HEK293 (cell line): Measurements from ENCODE around the gene BBIP1.

Experiments
- CTCF ChIA-PET: fragments of 350-600 bp; formaldehyde crosslinking; extraction: SDS; loops from one replicate; lab custom pipeline; 2021; ENCODE audit warnings: antibody characterized with exemption; lab: Yijun Ruan, JAX
- POLR2A ChIA-PET: fragments of 300-600 bp; formaldehyde crosslinking; extraction: SDS; loops from one replicate; lab custom pipeline; 2020; ENCODE audit warnings: antibody characterized with exemption, inconsistent platforms; lab: Yijun Ruan, JAX
- H3K27ac ChIP-seq: fragments of 200-500 bp; sonication (Bioruptor generic); 2 replicates; pipeline ENCODE4 v1.5.1; 2014; ENCODE audit warnings: low read depth, low read length, control low read depth, inconsistent platforms; ENCODE audit errors: extremely low read depth
- H3K36me3 ChIP-seq, 2 experiments: fragments of 200-500 bp in 1 of 2; sonication (Bioruptor generic) in 1 of 2; 1 replicate in 1 of 2; 2 replicates in 1 of 2; pipeline ENCODE4 v1.5.1; 2014 to 2017; ENCODE audit warnings: inconsistent platforms in 2 of 2, low read length in 2 of 2; ENCODE audit not compliant: control insufficient read depth in 2 of 2, insufficient read depth in 1 of 2
- H3K4me1 ChIP-seq: fragments of 200-500 bp; sonication (Bioruptor generic); 2 replicates; pipeline ENCODE4 v1.5.1; 2014; ENCODE audit warnings: mild to moderate bottlenecking, low read length, inconsistent platforms; ENCODE audit not compliant: control insufficient read depth, insufficient read depth
- H3K4me3 ChIP-seq: 2 replicates; pipeline ENCODE4 v1.5.1; 2011; ENCODE audit warnings: low read depth, mild to moderate bottlenecking, control low read depth, low read length, moderate library complexity
- H3K9me3 ChIP-seq: fragments of 200-500 bp; sonication (Bioruptor generic); 2 replicates; pipeline ENCODE4 v1.5.1; 2014; ENCODE audit warnings: low read depth, low read length, inconsistent platforms; ENCODE audit not compliant: control insufficient read depth, insufficient read depth
- GLIS2 ChIP-seq: fragments of 450-650 bp; formaldehyde crosslinking; IDR thresholded peaks from 2 replicates; pipeline ENCODE4 v1.5.1; 2016; ENCODE audit warnings: missing biosample characterization, missing genetic modification characterization
- HOXD13 ChIP-seq: sonication (generic); formaldehyde crosslinking; IDR thresholded peaks from 2 replicates; pipeline ENCODE4 v1.8.0; 2022; ENCODE audit warnings: missing genetic modification reagents, borderline replicate concordance
- KLF10 ChIP-seq: fragments of 450-650 bp; IDR thresholded peaks from 2 replicates; pipeline ENCODE4 v1.5.1; 2018; ENCODE audit warnings: missing biosample characterization, mild to moderate bottlenecking, missing genetic modification characterization
- KLF16 ChIP-seq: fragments of 450-650 bp; formaldehyde crosslinking; IDR thresholded peaks from 2 replicates; pipeline ENCODE4 v1.5.1; 2017; ENCODE audit warnings: missing biosample characterization, missing genetic modification characterization
- KLF8 ChIP-seq: fragments of 450-650 bp; formaldehyde crosslinking; IDR thresholded peaks from 2 replicates; pipeline ENCODE4 v1.5.1; 2016; ENCODE audit warnings: missing biosample characterization, missing genetic modification characterization
- MYNN ChIP-seq: fragments of 450-650 bp; formaldehyde crosslinking; IDR thresholded peaks from 2 replicates; pipeline ENCODE4 v1.5.1; 2016; ENCODE audit warnings: missing biosample characterization, missing genetic modification characterization, borderline replicate concordance
- PRDM1 ChIP-seq: fragments of 450-650 bp; formaldehyde crosslinking; IDR thresholded peaks from 2 replicates; pipeline ENCODE4; 2016; ENCODE audit warnings: missing biosample characterization, missing genetic modification characterization
- PRDM6 ChIP-seq: fragments of 450-650 bp; formaldehyde crosslinking; IDR thresholded peaks from 2 replicates; pipeline ENCODE4 v1.5.1; 2017; ENCODE audit warnings: missing biosample characterization, missing genetic modification characterization
- WT1 ChIP-seq: fragments of 450-650 bp; formaldehyde crosslinking; IDR thresholded peaks from 2 replicates; pipeline ENCODE4 v1.5.1; 2016; ENCODE audit warnings: missing biosample characterization, missing genetic modification characterization
- YY1 ChIP-seq: fragments of 450-650 bp; formaldehyde crosslinking; IDR thresholded peaks from 2 replicates; pipeline ENCODE4 v1.5.1; 2018; ENCODE audit warnings: missing biosample characterization, missing genetic modification characterization
- YY2 ChIP-seq: fragments of 450-650 bp; formaldehyde crosslinking; IDR thresholded peaks from 2 replicates; pipeline ENCODE4 v1.5.1; 2016; ENCODE audit warnings: missing biosample characterization, missing genetic modification characterization
- ZBTB26 ChIP-seq: fragments of 450-650 bp; formaldehyde crosslinking; optimal IDR thresholded peaks from 2 replicates; pipeline ENCODE3; 2016; ENCODE audit warnings: missing biosample characterization, mild to moderate bottlenecking, missing genetic modification characterization
- ZBTB48 ChIP-seq: fragments of 450-650 bp; formaldehyde crosslinking; IDR thresholded peaks from 2 replicates; pipeline ENCODE4 v1.5.1; 2016; ENCODE audit warnings: missing biosample characterization, missing genetic modification characterization
- ZBTB6 ChIP-seq: fragments of 450-650 bp; formaldehyde crosslinking; IDR thresholded peaks from 2 replicates; pipeline ENCODE4 v1.5.1; 2017; ENCODE audit warnings: missing biosample characterization, missing genetic modification characterization
- ZFHX2 ChIP-seq: fragments of 450-650 bp; formaldehyde crosslinking; conservative IDR thresholded peaks from 2 replicates; pipeline ENCODE4 v1.5.1; 2016; ENCODE audit warnings: missing biosample characterization, missing genetic modification characterization
- ZFP69B ChIP-seq: fragments of 450-650 bp; formaldehyde crosslinking; IDR thresholded peaks from 2 replicates; pipeline ENCODE4 v1.5.1; 2016; ENCODE audit warnings: missing biosample characterization, missing genetic modification characterization
- ZIC2 ChIP-seq: fragments of 450-650 bp; formaldehyde crosslinking; IDR thresholded peaks from 2 replicates; pipeline ENCODE4 v1.5.1; 2016; ENCODE audit warnings: missing biosample characterization, missing genetic modification characterization
- ZNF132 ChIP-seq: fragments of 450-650 bp; formaldehyde crosslinking; IDR thresholded peaks from 2 replicates; pipeline ENCODE4 v1.5.1; 2017; ENCODE audit warnings: missing biosample characterization, missing genetic modification characterization, borderline replicate concordance
- ZNF18 ChIP-seq: fragments of 450-650 bp; formaldehyde crosslinking; IDR thresholded peaks from 2 replicates; pipeline ENCODE4 v1.5.1; 2016; ENCODE audit warnings: missing biosample characterization, missing genetic modification characterization
- ZNF19 ChIP-seq: fragments of 450-650 bp; formaldehyde crosslinking; IDR thresholded peaks from 2 replicates; pipeline ENCODE4; 2016; ENCODE audit warnings: missing biosample characterization, missing genetic modification characterization, low read depth
- ZNF23 ChIP-seq: fragments of 450-650 bp; formaldehyde crosslinking; IDR thresholded peaks from 2 replicates; pipeline ENCODE4 v1.5.1; 2016; ENCODE audit warnings: missing biosample characterization, missing genetic modification characterization, borderline replicate concordance
- ZNF350 ChIP-seq: fragments of 450-650 bp; formaldehyde crosslinking; IDR thresholded peaks from 2 replicates; pipeline ENCODE4 v1.5.0; 2017; ENCODE audit warnings: missing biosample characterization, mild to moderate bottlenecking, missing genetic modification characterization
- ZNF426 ChIP-seq: fragments of 450-650 bp; formaldehyde crosslinking; IDR thresholded peaks from 2 replicates; pipeline ENCODE4 v1.5.1; 2017; ENCODE audit warnings: missing biosample characterization, missing genetic modification characterization, mild to moderate bottlenecking, inconsistent platforms, moderate library complexity
- ZNF473 ChIP-seq: fragments of 450-650 bp; formaldehyde crosslinking; IDR thresholded peaks from 2 replicates; pipeline ENCODE4 v1.5.1; 2017; ENCODE audit warnings: missing biosample characterization, missing genetic modification characterization
- ZNF571 ChIP-seq: fragments of 450-650 bp; formaldehyde crosslinking; IDR thresholded peaks from 2 replicates; pipeline ENCODE4 v1.5.0; 2017; ENCODE audit warnings: missing biosample characterization, missing genetic modification characterization
- ZNF626 ChIP-seq: fragments of 450-650 bp; sonication (Bioruptor Pico); formaldehyde crosslinking; IDR thresholded peaks from 2 replicates; pipeline ENCODE4 v1.5.1; 2018; ENCODE audit warnings: missing biosample characterization, missing genetic modification characterization, inconsistent platforms
- ZNF701 ChIP-seq: fragments of 450-650 bp; formaldehyde crosslinking; IDR thresholded peaks from 2 replicates; pipeline ENCODE4 v1.5.1; 2016; ENCODE audit warnings: missing biosample characterization, missing genetic modification characterization
- ZNF76 ChIP-seq: fragments of 450-650 bp; formaldehyde crosslinking; IDR thresholded peaks from 2 replicates; pipeline ENCODE4; 2016; ENCODE audit warnings: low read depth, missing biosample characterization, missing genetic modification characterization, borderline replicate concordance

Gene BBIP1

GRCh38 chr10:110965216-110965615 is 46.2 kb upstream of the BBIP1 start:
- CTCF ChIA-PET: no interaction called here
- no peak for TF ChIP-seq ZNF701
- peak; percentile 57 for TF ChIP-seq PRDM1 (tag by site-specific recombination)
- peak; percentile 61 for TF ChIP-seq PRDM6
- TF ChIP-seq, all 188 proteins: peak for 2
- H3K36me3 ChIP-seq: no peaks in the 10 kb centered on the region; a peak in 1 of 3 replicates
- H3K9me3 ChIP-seq: no peaks in the 10 kb centered on the region
- no peak overlapping the region for H3K27ac ChIP-seq
- POLR2A ChIA-PET: no interaction called here
- peaks cover 7% of the 10 kb centered on the region; the same call in 1 of the 2 replicates for H3K4me1 ChIP-seq
- H3K4me3 ChIP-seq: no peak overlapping the region

GRCh38 chr10:110964681-110965080 is 45.7 kb upstream of the BBIP1 start:
- no peak overlapping the region for H3K4me3 ChIP-seq
- no peak for TF ChIP-seq HOXD13 (CRISPR knock-in tag)
- no peak for TF ChIP-seq ZNF626 (tag by site-specific recombination)
- no peak for TF ChIP-seq YY2 (tag by site-specific recombination)
- TF ChIP-seq ZNF473 (tag by site-specific recombination): no peak
- no peak for TF ChIP-seq ZBTB48 (tag by site-specific recombination)
- TF ChIP-seq ZNF350 (tag by site-specific recombination): no peak
- no peak for TF ChIP-seq GLIS2 (tag by site-specific recombination)
- no peak for TF ChIP-seq ZBTB6 (tag by site-specific recombination)
- TF ChIP-seq ZBTB26 (tag by site-specific recombination): no peak
- TF ChIP-seq MYNN: no peak
- peaks cover 7% of the 10 kb centered on the region; the same call in 1 of the 2 replicates for H3K4me1 ChIP-seq
- H3K36me3 ChIP-seq: no peaks in the 10 kb centered on the region; a peak in 1 of 3 replicates
- H3K9me3 ChIP-seq: no peaks in the 10 kb centered on the region
- no peak overlapping the region for H3K27ac ChIP-seq
- POLR2A ChIA-PET: no interaction called here
- CTCF ChIA-PET: no interaction called here

GRCh38 chr10:110963162-110963561 is 44.2 kb upstream of the BBIP1 start:
- ChIA-PET CTCF (interaction anchor here (0.6 kb wide), 1 partner anchor 123 kb away, joined by 6 read pairs; no protein-coding TSS in a partner anchor), POLR2A (no interaction called here)
- no peak for TF ChIP-seq ZIC2 (tag by site-specific recombination)
- TF ChIP-seq KLF16 (tag by site-specific recombination): no peak
- no peak for TF ChIP-seq ZNF132 (tag by site-specific recombination)
- no peak for TF ChIP-seq ZNF18
- no peak for TF ChIP-seq ZFHX2
- TF ChIP-seq ZNF571 (tag by site-specific recombination): no peak
- TF ChIP-seq WT1 (tag by site-specific recombination): no peak
- TF ChIP-seq ZFP69B (tag by site-specific recombination): no peak
- no peak for TF ChIP-seq KLF8 (tag by site-specific recombination)
- no peak for TF ChIP-seq ZNF76 (tag by site-specific recombination)
- no peak for TF ChIP-seq KLF10
- TF ChIP-seq ZNF23 (tag by site-specific recombination): no peak
- no peak for TF ChIP-seq ZNF19 (tag by site-specific recombination)
- no peak for TF ChIP-seq YY1
- no peak for TF ChIP-seq ZNF426 (tag by site-specific recombination)
- TF ChIP-seq, all 188 proteins: peak for 0
- Histone ChIP-seq H3K4me3 (no peak overlapping the region), H3K27ac (no peak overlapping the region), H3K4me1 (peaks cover 5% of the 10 kb centered on the region; the same call in 1 of the 2 replicates), H3K9me3 (no peaks in the 10 kb centered on the region), H3K36me3 (no peaks in the 10 kb centered on the region; a peak in 1 of 3 replicates)
